Choroid plexus epithelial cell (primary cell): Measurements from ENCODE around the gene SPRR1A.

Experiments
- DNase-seq: peaks from one replicate; pipeline ENCODE4 v3.0.0-alpha.2; 2010; ENCODE audit warnings: low read depth
- H3K4me3 ChIP-seq: 2 replicates; pipeline ENCODE4 v1.5.1; 2011; ENCODE audit warnings: low read depth, mild to moderate bottlenecking, control low read depth, low read length, moderate library complexity
- TF ChIP-seq, protein P1 (sequence below): conservative IDR thresholded peaks from 2 replicates; pipeline ENCODE4 v1.5.1; 2011; ENCODE audit warnings: low read depth, mild to moderate bottlenecking, control low read depth, inconsistent platforms, low read length, moderate library complexity

Gene SPRR1A

GRCh38 chr1:153025797-153026196 lies 41.9 kb downstream of the SPRR1A start:
- no peak for DNase-seq
- TF ChIP-seq, protein P1, sequence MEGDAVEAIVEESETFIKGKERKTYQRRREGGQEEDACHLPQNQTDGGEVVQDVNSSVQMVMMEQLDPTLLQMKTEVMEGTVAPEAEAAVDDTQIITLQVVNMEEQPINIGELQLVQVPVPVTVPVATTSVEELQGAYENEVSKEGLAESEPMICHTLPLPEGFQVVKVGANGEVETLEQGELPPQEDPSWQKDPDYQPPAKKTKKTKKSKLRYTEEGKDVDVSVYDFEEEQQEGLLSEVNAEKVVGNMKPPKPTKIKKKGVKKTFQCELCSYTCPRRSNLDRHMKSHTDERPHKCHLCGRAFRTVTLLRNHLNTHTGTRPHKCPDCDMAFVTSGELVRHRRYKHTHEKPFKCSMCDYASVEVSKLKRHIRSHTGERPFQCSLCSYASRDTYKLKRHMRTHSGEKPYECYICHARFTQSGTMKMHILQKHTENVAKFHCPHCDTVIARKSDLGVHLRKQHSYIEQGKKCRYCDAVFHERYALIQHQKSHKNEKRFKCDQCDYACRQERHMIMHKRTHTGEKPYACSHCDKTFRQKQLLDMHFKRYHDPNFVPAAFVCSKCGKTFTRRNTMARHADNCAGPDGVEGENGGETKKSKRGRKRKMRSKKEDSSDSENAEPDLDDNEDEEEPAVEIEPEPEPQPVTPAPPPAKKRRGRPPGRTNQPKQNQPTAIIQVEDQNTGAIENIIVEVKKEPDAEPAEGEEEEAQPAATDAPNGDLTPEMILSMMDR = no peak
- no peak overlapping the region for H3K4me3 ChIP-seq

- no peak overlapping the region for H3K4me3 ChIP-seq
- no peak for DNase-seq
- TF ChIP-seq, protein P1 = no peak
Measured at GRCh38 chr1:153028766-153029165, 44.9 kb downstream of the SPRR1A start.

DNA sequence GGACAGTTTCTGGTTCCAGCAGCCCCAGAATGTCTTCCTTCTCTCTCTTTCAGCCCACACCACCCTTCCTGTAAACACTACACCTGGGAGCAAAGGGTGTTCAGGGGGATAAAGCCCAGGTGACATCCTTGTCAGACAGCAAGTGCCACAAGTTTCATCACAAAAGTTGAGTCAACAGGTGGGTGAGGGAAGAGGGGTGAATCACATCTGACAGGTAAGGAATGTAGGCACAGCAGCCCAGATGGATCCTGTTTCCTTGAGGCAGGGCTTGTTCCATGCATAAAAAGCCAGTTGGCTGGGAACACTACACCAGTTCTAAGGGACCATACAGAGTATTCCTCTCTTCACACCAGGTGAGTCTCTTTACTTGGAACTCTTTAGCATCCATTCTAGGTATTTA lies 47.0 kb downstream of the SPRR1A start, which contains the start of gene SPRR1B:
TSS of gene SPRR1B (plus strand) at position 309 of the 400 bp plus-strand sequence. CDS start 1,143 bp downstream, outside the sequence.
- TF ChIP-seq, protein P1 = no peak
- DNase-seq = no peak
- no peak within 1 kb of the TSS for H3K4me3 ChIP-seq

DNA sequence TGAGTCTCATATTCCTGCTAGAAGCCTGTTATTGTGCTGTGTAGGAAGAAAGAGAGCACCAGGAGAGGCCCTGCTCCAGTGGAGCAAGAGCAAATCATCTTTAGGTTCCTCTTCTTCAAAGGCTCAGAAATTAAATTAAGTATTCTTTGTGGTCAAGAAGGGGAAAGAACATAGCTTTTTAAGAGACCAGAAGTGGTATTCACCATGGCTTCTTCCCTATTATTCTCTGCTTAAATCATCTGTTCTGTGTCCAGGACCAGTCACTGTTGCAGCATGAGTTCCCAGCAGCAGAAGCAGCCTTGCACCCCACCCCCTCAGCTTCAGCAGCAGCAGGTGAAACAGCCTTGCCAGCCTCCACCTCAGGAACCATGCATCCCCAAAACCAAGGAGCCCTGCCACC lies 48.2 kb downstream of the SPRR1A start:
- H3K4me3 ChIP-seq = no peak overlapping the region

GRCh38 chr1:153032677-153033308 lies 48.9 kb downstream of the SPRR1A start:
- no peak overlapping the region for H3K4me3 ChIP-seq
- DNase-seq = peak; percentile 1
- TF ChIP-seq, protein P1 = no peak

More for the DNA sequence above, 48.2 kb downstream of the SPRR1A start:
- DNase-seq = no peak
- TF ChIP-seq, protein P1 = no peak

DNA sequence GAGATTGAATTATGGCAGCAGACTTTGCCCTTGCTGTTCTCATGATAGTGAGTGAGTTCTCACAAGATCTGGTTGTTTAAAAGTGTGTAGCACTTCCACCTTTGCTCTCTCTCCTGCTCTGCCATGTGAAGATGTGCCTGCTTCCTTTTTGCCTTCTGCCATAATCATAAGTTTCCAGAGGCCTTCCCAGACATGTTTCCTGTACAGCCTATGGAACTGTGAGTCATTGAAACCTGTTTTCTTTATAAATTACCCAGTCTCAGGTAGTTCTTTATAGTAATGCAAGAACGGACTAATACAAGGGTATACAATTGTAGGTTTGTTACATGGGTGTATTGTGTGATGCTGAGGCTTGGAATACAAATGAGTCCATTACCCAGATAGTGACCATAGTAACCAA lies 51.3 kb downstream of the SPRR1A start:
- TF ChIP-seq, protein P1 = no peak
- H3K4me3 ChIP-seq = no peak overlapping the region
- no peak for DNase-seq
